Fibroblast of mammary gland (primary cell): ENCODE data around the gene LENG9.
A peak's percentile ranks its signal among the peaks of the same experiment; 100 is the strongest.

ENCODE experiments used
- DNase-seq: peaks from one replicate; pipeline ENCODE4 v3.0.0-alpha.2; 2010; ENCODE audit warnings: low read depth
- H3K4me3 ChIP-seq: 2 replicates; pipeline ENCODE4 v1.5.1; 2011; ENCODE audit warnings: low read depth, mild to moderate bottlenecking, low read length, moderate library complexity; ENCODE audit not compliant: control insufficient read depth
- CTCF ChIP-seq: conservative IDR thresholded peaks from 2 replicates; pipeline ENCODE4 v1.5.1; 2011; ENCODE audit warnings: low read depth, low read length, inconsistent platforms; ENCODE audit not compliant: control insufficient read depth, insufficient read depth

Gene LENG9

GRCh38 chr19:54455786-54456422 lies 7.7 kb downstream of the LENG9 start:
- no peak for DNase-seq
- no peak overlapping the region for H3K4me3 ChIP-seq
- TF ChIP-seq CTCF: no peak

- H3K4me3 ChIP-seq: no peak overlapping the region
- DNase-seq: no peak
These were observed 8.6 kb downstream of the LENG9 start for GRCh38 chr19:54454781-54455675.

GRCh38 chr19:54453921-54454780 lies 9.4 kb downstream of the LENG9 start:
- TF ChIP-seq CTCF: no peak
- no peak overlapping the region for H3K4me3 ChIP-seq
- DNase-seq: no peak

More at GRCh38 chr19:54454781-54455675, 8.6 kb downstream of the LENG9 start:
- no peak for TF ChIP-seq CTCF

GRCh38 chr19:54452626-54453025 lies 11.0 kb downstream of the LENG9 start:
- DNase-seq: no peak
- TF ChIP-seq CTCF: no peak
- no peak overlapping the region for H3K4me3 ChIP-seq

- DNase-seq: no peak
- H3K4me3 ChIP-seq: no peak overlapping the region
- no peak for TF ChIP-seq CTCF
These were observed 11.6 kb downstream of the LENG9 start for GRCh38 chr19:54451997-54452396.

GRCh38 chr19:54451331-54451871 lies 12.2 kb downstream of the LENG9 start:
- peak; percentile 54 for DNase-seq
- TF ChIP-seq CTCF: no peak
- peak overlapping the region; percentile 80 for H3K4me3 ChIP-seq
